HG02678 (cell line): ENCODE results near the gene PCP4.

Experiments
- ATAC-seq: cut with Tn5 transposase; IDR thresholded peaks from one replicate; pipeline ENCODE4 v1.9.1; 2021; ENCODE audit warnings: mild to moderate bottlenecking, moderate library complexity; ENCODE audit not compliant: unreplicated experiment

PCP4 gene

GRCh38 chr21:39867198-39867650, at the start of gene PCP4:
TSS of gene PCP4 (plus strand) at chr21:39867438. CDS start at chr21:39867502, 64 bp downstream.
- ATAC-seq = no peak

DNA sequence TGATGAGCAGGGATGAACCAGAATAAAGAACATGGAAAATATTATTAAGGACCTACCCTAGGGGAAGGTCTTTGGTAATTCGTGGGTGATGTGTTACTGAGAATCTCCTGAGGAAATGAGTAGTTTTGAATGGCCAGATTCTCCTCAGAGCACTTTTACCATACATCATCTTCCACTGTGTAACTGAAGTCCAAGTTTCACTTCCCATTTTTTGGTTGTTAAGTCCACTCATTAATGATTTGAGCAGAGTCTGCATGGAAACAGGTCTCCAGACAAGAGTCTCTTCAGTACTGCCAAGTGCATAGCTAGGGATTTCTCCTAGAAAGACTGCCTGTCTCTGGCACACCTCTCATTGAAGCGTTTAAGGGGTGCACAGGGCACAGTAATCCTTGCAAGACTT, 48.7 kb upstream of the PCP4 start:
- ATAC-seq = no peak

DNA sequence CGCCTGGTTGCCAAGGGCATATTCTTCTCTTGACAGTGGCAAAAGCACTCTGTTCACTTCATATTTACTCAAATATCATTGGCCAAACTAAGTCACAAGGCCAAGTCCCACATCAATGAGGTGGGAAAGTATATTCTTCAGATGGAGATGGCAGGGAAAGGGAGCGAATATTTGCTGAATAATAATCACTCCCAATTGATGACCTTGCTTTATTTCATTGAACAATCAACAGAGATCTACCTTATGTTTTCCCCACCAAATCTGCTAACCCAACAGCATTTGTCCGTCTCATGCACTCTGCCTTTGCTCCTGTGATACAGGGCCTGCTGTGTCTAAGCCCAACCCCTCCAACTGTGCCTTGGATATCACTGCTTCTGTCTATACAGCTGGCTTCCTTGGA, 45.2 kb upstream of the PCP4 start:
- ATAC-seq = no peak

GRCh38 chr21:39825250-39825649, 42.0 kb upstream of the PCP4 start:
- ATAC-seq = no peak

- no peak for ATAC-seq
Observed at GRCh38 chr21:39834543-39834942, 32.7 kb upstream of the PCP4 start.

DNA sequence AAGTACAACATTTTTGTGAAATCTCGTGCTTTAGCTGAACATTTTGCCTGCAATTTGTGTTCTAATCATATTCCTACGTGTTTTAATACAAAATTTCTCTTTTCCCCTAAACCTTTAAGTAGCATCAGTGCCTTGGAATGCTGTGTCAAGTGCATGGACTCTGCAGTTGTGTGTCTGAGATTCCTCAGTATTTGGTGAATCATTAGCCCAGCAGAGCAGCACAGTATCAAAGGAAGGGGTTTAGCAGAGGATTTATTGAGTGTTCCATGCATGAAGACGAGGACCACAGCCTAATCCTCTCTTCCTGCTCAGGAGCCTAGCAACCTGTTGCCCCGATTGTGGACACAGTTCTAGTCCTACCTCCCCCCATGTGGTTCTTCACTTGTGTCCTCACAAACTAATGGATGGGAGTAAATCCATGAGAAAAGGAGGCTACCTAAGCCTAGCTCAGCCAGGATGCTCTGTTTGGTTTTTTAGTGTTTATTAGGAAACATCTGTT, 29.3 kb upstream of the PCP4 start:
- no peak for ATAC-seq

GRCh38 chr21:39840373-39841097, 26.7 kb upstream of the PCP4 start:
- no peak for ATAC-seq

GRCh38 chr21:39842741-39843459, 24.3 kb upstream of the PCP4 start:
- no peak for ATAC-seq

DNA sequence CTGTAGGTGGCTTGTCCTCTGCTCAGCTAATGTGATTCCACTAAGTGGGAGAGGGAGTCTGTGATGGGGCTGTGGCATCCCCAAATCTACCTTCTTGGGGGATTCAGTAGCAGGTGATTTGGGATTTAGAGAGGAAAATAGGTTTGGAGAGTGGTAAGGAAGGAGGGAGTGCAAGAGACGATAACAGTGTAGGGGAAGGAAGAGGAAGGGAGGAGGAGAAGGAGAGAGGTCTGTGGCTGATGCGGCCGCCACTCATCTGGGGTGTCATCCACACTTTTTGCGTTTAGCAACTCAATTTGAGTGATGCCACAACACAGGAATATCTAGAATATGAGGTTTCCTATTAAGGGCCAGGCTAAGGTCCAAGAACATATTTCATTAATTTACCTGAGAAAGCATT, 23.8 kb upstream of the PCP4 start:
- ATAC-seq = no peak

GRCh38 chr21:39843916-39844315, 23.3 kb upstream of the PCP4 start:
- ATAC-seq = no peak

- no peak for ATAC-seq
Observed at GRCh38 chr21:39845571-39846130, 21.6 kb upstream of the PCP4 start.

GRCh38 chr21:39847877-39848276, 19.4 kb upstream of the PCP4 start:
- no peak for ATAC-seq

- no peak for ATAC-seq
Observed at GRCh38 chr21:39849014-39849655, 18.1 kb upstream of the PCP4 start.

- ATAC-seq = no peak
Observed at GRCh38 chr21:39850333-39850732, 16.9 kb upstream of the PCP4 start.

DNA sequence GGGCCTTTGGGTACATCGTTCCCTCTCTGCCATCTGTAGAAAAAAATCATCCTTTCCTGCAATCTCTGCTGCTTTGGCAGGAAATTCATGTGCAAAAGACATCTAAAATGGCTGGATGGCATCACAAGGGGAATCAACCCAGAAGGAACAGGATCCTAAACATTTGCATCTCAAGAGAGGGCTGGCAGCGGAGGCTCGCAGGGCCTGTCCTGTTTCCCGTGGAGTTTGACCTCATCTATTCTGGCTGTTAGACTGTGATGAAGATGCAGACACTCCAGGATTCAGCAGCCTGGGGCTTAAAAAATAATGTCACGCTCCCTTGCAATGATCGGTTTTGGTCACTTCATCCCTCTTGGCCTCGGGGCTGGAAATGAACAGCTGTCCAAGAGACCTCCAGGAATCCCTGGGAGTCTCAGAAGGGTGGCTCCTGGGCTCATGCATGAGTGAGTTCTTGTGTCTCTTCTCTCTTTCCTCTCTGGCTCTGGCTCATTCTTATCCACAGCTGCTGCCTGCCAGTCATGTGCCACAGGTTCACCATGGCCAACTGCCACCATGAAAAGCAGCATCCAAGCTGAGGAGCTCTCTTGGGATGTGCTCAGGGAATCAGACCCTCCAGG, 16.1 kb upstream of the PCP4 start:
- ATAC-seq = no peak

DNA sequence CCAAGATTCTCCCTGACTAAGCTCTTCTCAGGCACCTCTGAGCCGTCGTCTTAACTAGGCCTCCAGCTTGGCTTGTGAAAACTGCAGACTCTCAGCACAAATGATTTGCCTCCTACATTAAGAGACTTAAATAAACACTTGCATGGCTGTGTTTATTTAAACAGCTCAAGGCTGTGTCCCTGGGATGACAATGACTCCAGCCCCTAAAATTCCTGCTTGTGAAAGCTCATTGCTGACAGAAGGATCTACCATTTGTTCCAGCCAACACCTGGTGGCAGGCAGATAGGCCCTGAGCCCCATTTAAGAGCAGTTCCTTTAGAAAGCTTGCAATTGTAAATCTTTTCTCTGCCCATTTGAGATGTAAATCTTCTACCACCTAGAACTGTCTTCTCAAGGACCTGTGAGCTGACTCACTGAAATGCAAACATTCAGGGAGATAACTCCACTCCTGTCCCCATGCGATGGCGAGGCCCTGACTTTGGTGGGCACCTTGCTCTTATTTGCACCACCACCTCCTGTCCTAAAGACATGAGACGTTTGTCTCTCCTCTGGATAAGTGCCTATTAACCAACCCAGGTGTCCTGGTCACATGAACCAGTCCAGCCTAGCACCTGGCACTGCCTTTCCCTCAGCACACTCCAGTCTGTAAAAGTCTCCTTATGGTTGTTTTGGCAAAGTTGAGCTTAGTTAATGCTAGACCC, 15.1 kb upstream of the PCP4 start:
- no peak for ATAC-seq

- ATAC-seq = no peak
Observed at GRCh38 chr21:39852726-39853500, 14.3 kb upstream of the PCP4 start.

DNA sequence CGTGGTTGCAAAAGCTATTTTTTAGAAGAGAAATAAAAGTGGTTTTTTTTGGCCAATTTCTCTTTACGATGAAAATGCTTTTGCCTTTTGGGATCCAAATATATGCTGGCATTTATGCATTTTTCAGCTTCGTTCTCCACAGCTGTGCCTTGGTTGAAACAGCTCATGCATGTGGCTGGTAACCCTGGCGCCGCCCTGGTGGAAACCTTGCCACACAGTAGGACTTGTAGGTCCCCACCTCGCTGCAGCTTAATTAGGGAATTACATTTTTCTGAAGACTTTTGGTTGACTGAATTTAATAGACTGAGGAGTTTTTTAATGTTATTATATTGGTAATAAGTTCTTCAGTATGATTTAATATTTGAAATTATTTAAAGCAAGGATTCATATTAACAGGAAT, 12.7 kb upstream of the PCP4 start:
- ATAC-seq = no peak

DNA sequence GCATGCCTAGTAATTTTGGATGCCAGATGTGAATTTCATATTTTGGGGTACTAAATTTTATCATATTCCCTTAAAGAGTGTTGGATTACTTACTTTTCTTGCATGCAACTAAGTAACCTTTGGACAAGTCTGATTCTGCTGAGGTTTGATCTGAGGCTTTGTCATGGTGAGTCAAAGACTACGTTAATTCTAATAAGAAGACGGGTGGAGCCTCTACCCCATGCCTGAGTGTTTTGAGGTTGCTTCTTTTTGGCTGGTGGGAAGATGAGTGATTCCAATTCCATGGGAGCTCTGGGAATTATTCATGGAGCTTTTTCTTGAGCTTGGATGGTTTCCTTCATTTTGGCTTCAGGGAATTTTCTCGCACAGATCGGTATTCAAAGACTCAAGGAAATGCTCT, 11.6 kb upstream of the PCP4 start:
- no peak for ATAC-seq

GRCh38 chr21:39860600-39860999, 6.6 kb upstream of the PCP4 start:
- no peak for ATAC-seq
